ENCODE results near the gene LRRC75A. TPM values are rescaled to one million over a fixed set of nuclear protein-coding genes. Genes with fewer than 3 reads are reported as not detected.

The LRRC75A gene
- polyA plus RNA-seq, 1 donor from 2014 or later, result 0.53 TPM

GRCh38 chr17:16488186-16488967 is 3.6 kb downstream of the LRRC75A start:
- Histone ChIP-seq H3K27me3 (ENCODE audit: insufficient read depth, low read depth, low read length) (peaks cover 24% of the 10 kb centered on the region), H4K20me1 (ENCODE audit: insufficient read depth) (no peaks in the 10 kb centered on the region), H3K9me2 (ENCODE audit: insufficient read depth, low read length) (no peaks in the 10 kb centered on the region), H3K36me3 (ENCODE audit: insufficient read depth, low read length) (no peaks in the 10 kb centered on the region), H2AFZ (ENCODE audit: low read depth, low read length) (no peak overlapping the region), H3K27ac (ENCODE audit: low read length) (no peak overlapping the region), H3F3A (ENCODE audit: insufficient read depth, low read length, poor library complexity, severe bottlenecking) (no peaks in the 10 kb centered on the region), H3K9me3 (ENCODE audit: low read length) (no peaks in the 10 kb centered on the region), H3K4me2 (ENCODE audit: low read length) (no peak overlapping the region), H3K79me2 (replicated peaks; ENCODE audit: insufficient read depth, low read length) (no peaks in the 10 kb centered on the region), H3K9ac (ENCODE audit: low read length) (no peak overlapping the region), H3K4me3 (ENCODE audit: low read length) (no peak overlapping the region)
- no peak for TF ChIP-seq CTCF (IDR thresholded peaks at IDR 0.05; ENCODE audit: poor library complexity, severe bottlenecking)
- TF ChIP-seq EP300 (conservative IDR thresholded peaks at IDR 0.05; ENCODE audit: poor library complexity, severe bottlenecking), result no peak
- no peak for TF ChIP-seq RAD21 (conservative IDR thresholded peaks at IDR 0.05)
- no peak for TF ChIP-seq REST (IDR thresholded peaks at IDR 0.05; ENCODE audit: borderline replicate concordance)

GRCh38 chr17:16486373-16487250 is 5.4 kb downstream of the LRRC75A start:
- no peak overlapping the region for H3K4me2 ChIP-seq (ENCODE audit: low read length)
- H3K36me3 ChIP-seq (ENCODE audit: insufficient read depth, low read length), result no peaks in the 10 kb centered on the region
- no peak for TF ChIP-seq SMC3 (conservative IDR thresholded peaks at IDR 0.05; ENCODE audit: poor library complexity)
- no peak for TF ChIP-seq REST (IDR thresholded peaks at IDR 0.05; ENCODE audit: borderline replicate concordance)
- no peak for TF ChIP-seq MXI1 (conservative IDR thresholded peaks at IDR 0.05; ENCODE audit: poor library complexity, severe bottlenecking)
- TF ChIP-seq CTCF (IDR thresholded peaks at IDR 0.05; ENCODE audit: poor library complexity, severe bottlenecking), result no peak
- TF ChIP-seq EP300 (conservative IDR thresholded peaks at IDR 0.05; ENCODE audit: poor library complexity, severe bottlenecking), result no peak
- no peak for TF ChIP-seq EZH2 (IDR thresholded peaks at IDR 0.05; ENCODE audit: borderline replicate concordance, insufficient read depth, low read length, poor library complexity, severe bottlenecking)
- TF ChIP-seq TAF1 (IDR thresholded peaks at IDR 0.05; ENCODE audit: low read depth), result no peak
- no peak for TF ChIP-seq POLR2AphosphoS5 (IDR thresholded peaks at IDR 0.05)
- TF ChIP-seq RAD21 (conservative IDR thresholded peaks at IDR 0.05), result no peak
- no peaks in the 10 kb centered on the region for H3F3A ChIP-seq (ENCODE audit: insufficient read depth, low read length, poor library complexity, severe bottlenecking)
- H3K27me3 ChIP-seq (ENCODE audit: insufficient read depth, low read depth, low read length), result peaks cover 14% of the 10 kb centered on the region
- H3K9me3 ChIP-seq (ENCODE audit: low read length), result no peaks in the 10 kb centered on the region
- no peak overlapping the region for H3K27ac ChIP-seq (ENCODE audit: low read length)
- no peak overlapping the region for H3K9ac ChIP-seq (ENCODE audit: low read length)
- H3K79me2 ChIP-seq (replicated peaks; ENCODE audit: insufficient read depth, low read length), result no peaks in the 10 kb centered on the region
- no peak overlapping the region for H2AFZ ChIP-seq (ENCODE audit: low read depth, low read length)
- H4K20me1 ChIP-seq (ENCODE audit: insufficient read depth), result no peaks in the 10 kb centered on the region
- no peaks in the 10 kb centered on the region for H3K9me2 ChIP-seq (ENCODE audit: insufficient read depth, low read length)
- no peak overlapping the region for H3K4me3 ChIP-seq (ENCODE audit: low read length)
